HepG2 (cell line): ENCODE data around the gene FETUB. TPM values are rescaled to one million over a fixed set of nuclear protein-coding genes. Genes with fewer than 3 reads are reported as not detected.

Experiments
- ATAC-seq: fragments of 200-7000 bp; cut with Tn5 transposase; 3 replicates; pipeline ENCODE4 v1.9.1; 2020; ENCODE audit warnings: mild to moderate bottlenecking, moderate library complexity
- BruUV-seq: library from RNA; stranded (reverse); fragments of 400-500 nt; replicated peaks from 2 replicates; lab custom pipeline; 2021; lab: Mats Ljungman, UMichigan
- CTCF ChIA-PET: fragments of 300-600 bp; formaldehyde crosslinking; extraction: SDS; loops from one replicate; lab custom pipeline; 2021; ENCODE audit warnings: low total read pairs, inconsistent platforms, low intra/inter-chr PET ratio; lab: Yijun Ruan, JAX
- POLR2A ChIA-PET: fragments of 350-600 bp; sonication (Branson Sonifier 250); formaldehyde crosslinking; loops from one replicate; lab custom pipeline; 2020; ENCODE audit warnings: antibody characterized with exemption, inconsistent platforms; lab: Yijun Ruan, JAX
- DNase-seq: peaks from one replicate; pipeline ENCODE4 v3.0.0-alpha.2; 2015; ENCODE audit warnings: low spot score
- FAIRE-seq: peaks from 3 replicates; lab custom pipeline; 2011; peaks lifted over from hg19 to GRCh38; lab: Jason Lieb, UNC
- H2AFZ ChIP-seq: one replicate; pipeline ENCODE4 v1.6.1; 2011; ENCODE audit warnings: low read length, inconsistent platforms
- H3K27ac ChIP-seq: fragments of 300-600 bp; 3 replicates; pipeline ENCODE4 v1.8.0; 2011; ENCODE audit warnings: mixed run types, mild to moderate bottlenecking, mixed read lengths, low read length, inconsistent platforms; ENCODE audit not compliant: insufficient read depth; ENCODE audit errors: extremely low read length
- H3K27me3 ChIP-seq, 2 experiments: fragments of 200-600 bp in 1 of 2; 2 replicates in 1 of 2; 3 replicates in 1 of 2; pipeline versions ENCODE4 v1.6.0 to v1.8.0; 2011; ENCODE audit warnings: low read length in 2 of 2, mild to moderate bottlenecking in 2 of 2, moderate library complexity in 2 of 2, inconsistent platforms in 1 of 2; ENCODE audit not compliant: insufficient read depth in 2 of 2, control insufficient read depth in 1 of 2
- H3K36me3 ChIP-seq, 2 experiments: fragments of 200-600 bp in 1 of 2; replicated peaks in 1 of 2; 2 replicates in 1 of 2; 3 replicates in 1 of 2; pipeline versions ENCODE4 v1.5.1 to v1.8.0; 2011; ENCODE audit warnings: low read length in 2 of 2, inconsistent platforms in 1 of 2; ENCODE audit not compliant: insufficient read depth in 2 of 2, control insufficient read depth in 1 of 2
- H3K4me1 ChIP-seq: 2 replicates; pipeline ENCODE4 v1.5.1; 2012; ENCODE audit warnings: low read length, inconsistent platforms; ENCODE audit not compliant: insufficient read depth
- H3K4me2 ChIP-seq: 2 replicates; pipeline ENCODE4 v1.6.0; 2011; ENCODE audit warnings: low read depth, low read length, inconsistent platforms
- H3K4me3 ChIP-seq, 3 experiments: fragments of 200-600 bp in 1 of 3; sonication (generic), shearing (Covaris generic) in 1 of 3; replicated peaks in 1 of 3; 2 replicates each; pipeline ENCODE4 v1.5.1; 2011 to 2016; ENCODE audit warnings: low read length in 3 of 3, inconsistent platforms in 2 of 3, low read depth in 2 of 3, mild to moderate bottlenecking in 2 of 3, control low read depth in 1 of 3, mixed read lengths in 1 of 3; ENCODE audit not compliant: insufficient read depth in 1 of 3
- H3K79me2 ChIP-seq: one replicate; pipeline ENCODE4 v1.6.1; 2011; ENCODE audit warnings: low read length, inconsistent platforms; ENCODE audit not compliant: insufficient read depth
- H3K9ac ChIP-seq: 2 replicates; pipeline ENCODE4 v1.6.0; 2011; ENCODE audit warnings: mild to moderate bottlenecking, low read depth, low read length, inconsistent platforms; ENCODE audit not compliant: insufficient read depth
- H3K9me3 ChIP-seq: 2 replicates; pipeline ENCODE4 v1.5.1; 2012; ENCODE audit warnings: mild to moderate bottlenecking, low read length
- H4K20me1 ChIP-seq: 2 replicates; pipeline ENCODE4 v1.6.0; 2011; ENCODE audit warnings: inconsistent platforms, mild to moderate bottlenecking, low read length, moderate library complexity; ENCODE audit not compliant: insufficient read depth
- CEBPB ChIP-seq: IDR thresholded peaks from 2 replicates; pipeline ENCODE4 v1.6.1; 2011; ENCODE audit warnings: low read depth, low read length, improper control_type of control experiment, borderline replicate concordance
- GABPB1 ChIP-seq: IDR thresholded peaks from 2 replicates; pipeline ENCODE4 v1.6.1; 2016; ENCODE audit warnings: mild to moderate bottlenecking, missing genetic modification reagents, moderate library complexity, missing compliant biosample characterization
- ZNF44 ChIP-seq: sonication (generic); formaldehyde crosslinking; IDR thresholded peaks from 2 replicates; pipeline ENCODE4 v1.5.1; 2020; ENCODE audit warnings: mild to moderate bottlenecking, missing genetic modification reagents
- ZNF773 ChIP-seq: sonication (generic); formaldehyde crosslinking; IDR thresholded peaks from 2 replicates; pipeline ENCODE4 v1.4.0; 2020; ENCODE audit warnings: missing genetic modification reagents, borderline replicate concordance
- in situ Hi-C: cut with HindIII; loops from 2 replicates; pipeline ENCODE4 v1.10.0; 2017; ENCODE audit warnings: low pct_unique_long_range_greater_than_20kb; ENCODE audit not compliant: extremely low pct_ligation_motif_present
- intact Hi-C: fragments of 100-400 bp; cut with micrococcal nuclease; formaldehyde crosslinking; loops from one replicate; pipeline ENCODE4 v1.10.0; 2022; ENCODE audit not compliant: unreplicated experiment
- polyA plus RNA-seq, 8 experiments: library from polyadenylated mRNA; depleted of rRNA in 3 of 8; stranded (reverse) in 7 of 8; unstranded in 1 of 8; fragments of >200 nt; fragmentation: Illumina TruSeq in 4 of 8; extraction: Trizol in 4 of 8; gene quantifications; 2 replicates each; pipeline versions ENCODE4 v1.2.1 to v1.2.3, GENCODE V29; 2011 to 2016; ENCODE audit warnings: low read depth in 4 of 8, missing spikeins in 1 of 8, mixed read lengths in 1 of 8; ENCODE audit not compliant: insufficient read depth in 1 of 8
- total RNA-seq, 5 experiments: library from RNA; depleted of rRNA; stranded (reverse); fragments of >200 nt; fragmentation: Illumina TruSeq; extraction: Trizol; gene quantifications; 2 replicates each; pipeline ENCODE4 v1.2.3, GENCODE V29; 2016; ENCODE audit warnings: low read depth in 1 of 5
- TF ChIP-seq, protein P1 (sequence below): sonication (generic); formaldehyde crosslinking; IDR thresholded peaks from 2 replicates; pipeline ENCODE4 v1.5.1; 2020; ENCODE audit warnings: missing genetic modification reagents, mild to moderate bottlenecking, borderline replicate concordance

Gene FETUB
- total and polyA plus RNA-seq, 2 of the 13 experiments (the other 11 are each of a cell fraction or from before 2014, with no cell fraction given) = 2.1 to 4.4 TPM

DNA sequence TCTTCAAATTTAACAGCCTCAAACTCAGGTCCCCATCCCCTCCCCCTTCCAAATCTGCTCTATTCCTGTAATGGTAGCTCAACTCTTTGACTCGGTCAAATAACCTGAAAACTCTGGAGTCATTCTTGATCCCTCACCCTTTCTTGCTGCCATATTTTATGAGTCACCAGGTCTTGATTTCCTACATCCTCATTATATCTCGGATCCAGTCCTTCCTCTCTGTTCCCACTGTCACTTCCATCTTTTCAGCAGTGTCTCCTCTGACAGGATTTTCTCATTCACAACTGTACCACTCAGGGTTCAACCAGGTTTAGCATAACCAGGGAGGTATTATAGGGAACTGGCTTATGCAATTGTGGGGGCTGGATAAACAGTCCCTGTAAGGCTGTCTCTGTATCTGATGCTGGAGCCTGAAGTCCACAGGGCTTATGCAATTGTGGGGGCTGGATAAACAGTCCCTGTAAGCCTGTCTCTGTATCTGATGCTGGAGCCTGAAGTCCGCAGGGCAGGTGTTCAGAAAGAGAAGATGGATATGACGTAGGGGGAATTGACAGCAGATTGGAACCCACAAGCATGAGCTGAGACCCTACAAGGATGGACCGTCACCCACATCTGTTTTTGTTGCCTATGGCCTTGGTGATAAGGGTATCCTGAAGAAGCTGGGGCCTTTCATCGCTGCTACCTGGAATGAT is 9.1 kb upstream of the FETUB start (continued):
- 0 out of 2 replicates have a peak, but pooled peaks have one; percentile 33 for TF ChIP-seq ZNF44 (CRISPR knock-in tag)
- no peak for TF ChIP-seq GABPB1 (CRISPR knock-in tag)
- TF ChIP-seq ZNF773 (CRISPR knock-in tag) = no peak

DNA sequence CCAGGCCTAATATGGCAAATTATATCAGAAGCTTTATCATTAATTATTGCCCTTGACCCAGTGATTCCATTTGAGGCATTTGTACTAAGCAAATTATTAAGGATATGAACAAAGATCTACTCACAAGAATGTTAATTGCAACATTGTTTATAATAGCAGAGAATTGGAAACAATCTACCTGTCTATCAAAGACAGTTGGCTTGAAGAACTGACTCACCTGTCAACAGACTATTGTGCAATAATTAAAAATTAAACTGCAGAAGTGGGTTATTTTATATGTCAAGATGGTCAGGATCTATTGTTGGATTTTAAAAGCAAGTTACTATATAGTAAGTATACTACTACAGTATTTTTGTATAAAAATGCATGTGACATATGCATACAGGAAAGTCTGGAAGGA is 6.7 kb upstream of the FETUB start:
- TF ChIP-seq, protein P1, sequence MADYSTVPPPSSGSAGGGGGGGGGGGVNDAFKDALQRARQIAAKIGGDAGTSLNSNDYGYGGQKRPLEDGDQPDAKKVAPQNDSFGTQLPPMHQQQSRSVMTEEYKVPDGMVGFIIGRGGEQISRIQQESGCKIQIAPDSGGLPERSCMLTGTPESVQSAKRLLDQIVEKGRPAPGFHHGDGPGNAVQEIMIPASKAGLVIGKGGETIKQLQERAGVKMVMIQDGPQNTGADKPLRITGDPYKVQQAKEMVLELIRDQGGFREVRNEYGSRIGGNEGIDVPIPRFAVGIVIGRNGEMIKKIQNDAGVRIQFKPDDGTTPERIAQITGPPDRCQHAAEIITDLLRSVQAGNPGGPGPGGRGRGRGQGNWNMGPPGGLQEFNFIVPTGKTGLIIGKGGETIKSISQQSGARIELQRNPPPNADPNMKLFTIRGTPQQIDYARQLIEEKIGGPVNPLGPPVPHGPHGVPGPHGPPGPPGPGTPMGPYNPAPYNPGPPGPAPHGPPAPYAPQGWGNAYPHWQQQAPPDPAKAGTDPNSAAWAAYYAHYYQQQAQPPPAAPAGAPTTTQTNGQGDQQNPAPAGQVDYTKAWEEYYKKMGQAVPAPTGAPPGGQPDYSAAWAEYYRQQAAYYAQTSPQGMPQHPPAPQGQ (CRISPR knock-in tag) = no peak
- TF ChIP-seq CEBPB = peak; percentile 83
- BruUV-seq = no TSS peak
- H3K9me3 ChIP-seq = no peaks in the 10 kb centered on the region
- H3K4me3 ChIP-seq = no peak overlapping the region
- ChIA-PET CTCF (interaction anchor here (1.7 kb wide), 1 partner anchor 120 kb away, joined by 5 read pairs; no protein-coding TSS in a partner anchor), POLR2A (interaction anchor here (1.0 to 1.5 kb wide), 5 partner anchors 8 to 44 kb away, joined by 4 to 12 read pairs (median 5); no protein-coding TSS in a partner anchor)
- in situ Hi-C loops = no loop called here
- H3K27ac ChIP-seq = no peak overlapping the region
- H4K20me1 ChIP-seq = no peaks in the 10 kb centered on the region
- no peak overlapping the region for H3K9ac ChIP-seq
- DNase-seq = no peak
- FAIRE-seq = no peak
- intact Hi-C loops = no loop called here
- H2AFZ ChIP-seq = no peak overlapping the region
- no peak overlapping the region for H3K4me2 ChIP-seq
- H3K27me3 ChIP-seq = no peaks in the 10 kb centered on the region
- peaks cover 58% of the 10 kb centered on the region for H3K4me1 ChIP-seq
- no peaks in the 10 kb centered on the region for H3K36me3 ChIP-seq
- no peak for ATAC-seq
- no peaks in the 10 kb centered on the region for H3K79me2 ChIP-seq
